GM19351 (cell line): ENCODE results near the gene DNER.
"Not testable (repeated sequence)": the region's sequence is repeated elsewhere in the genome, so short reads cannot be mapped to it uniquely, and the experiment has no call there.

Experiments used
- ATAC-seq: cut with Tn5 transposase; IDR thresholded peaks from one replicate; pipeline ENCODE4 v1.9.1; 2021; ENCODE audit warnings: mild to moderate bottlenecking, moderate library complexity; ENCODE audit not compliant: unreplicated experiment

DNER gene

GRCh38 chr2:229409751-229410181 lies 304.6 kb downstream of the DNER start:
- ATAC-seq = no peak

- ATAC-seq = no peak
Observed at GRCh38 chr2:229408962-229409361, 305.4 kb downstream of the DNER start.

GRCh38 chr2:229408356-229408755 lies 306.0 kb downstream of the DNER start:
- ATAC-seq = no peak

- ATAC-seq = no peak
Observed at GRCh38 chr2:229407170-229407569, 307.2 kb downstream of the DNER start.

GRCh38 chr2:229405796-229406195 lies 308.6 kb downstream of the DNER start:
- ATAC-seq = no peak

- no peak for ATAC-seq
Observed at GRCh38 chr2:229403296-229403695, 311.1 kb downstream of the DNER start.

GRCh38 chr2:229401171-229401865 lies 313.0 kb downstream of the DNER start:
- no peak for ATAC-seq

- ATAC-seq = no peak
Observed at GRCh38 chr2:229393926-229394325, 320.4 kb downstream of the DNER start.

- no peak for ATAC-seq
Observed at GRCh38 chr2:229392196-229392595, 322.2 kb downstream of the DNER start.

GRCh38 chr2:229388731-229389130 lies 325.6 kb downstream of the DNER start:
- no peak for ATAC-seq

- ATAC-seq = no peak
Observed at GRCh38 chr2:229387866-229388265, 326.5 kb downstream of the DNER start.

GRCh38 chr2:229380101-229380625 lies 334.2 kb downstream of the DNER start:
- no peak for ATAC-seq

GRCh38 chr2:229378386-229378785 lies 336.0 kb downstream of the DNER start:
- ATAC-seq = no peak

- no peak for ATAC-seq
Observed at GRCh38 chr2:229376866-229377265, 337.5 kb downstream of the DNER start.

GRCh38 chr2:229375251-229375650 lies 339.1 kb downstream of the DNER start:
- no peak for ATAC-seq

GRCh38 chr2:229373311-229373710 lies 341.0 kb downstream of the DNER start:
- ATAC-seq = not testable (repeated sequence)

- ATAC-seq = no peak
Observed at GRCh38 chr2:229372207-229372606, 342.1 kb downstream of the DNER start.

GRCh38 chr2:229371086-229371485 lies 343.3 kb downstream of the DNER start:
- no peak for ATAC-seq

- no peak for ATAC-seq
Observed at GRCh38 chr2:229370509-229370908, 343.8 kb downstream of the DNER start.

- ATAC-seq = no peak
Observed at GRCh38 chr2:229363185-229363814, 351.1 kb downstream of the DNER start.

GRCh38 chr2:229350883-229351282 lies 363.5 kb downstream of the DNER start:
- ATAC-seq = no peak

GRCh38 chr2:229350117-229350805 lies 364.1 kb downstream of the DNER start:
- ATAC-seq = no peak
